ENCODE measurements around the gene PROB1.
A peak's percentile ranks its signal among the peaks of the same experiment; 100 is the strongest.
"Not testable (repeated sequence)": the region's sequence is repeated elsewhere in the genome, so short reads cannot be mapped to it uniquely, and the experiment has no call there.

The PROB1 gene

GRCh38 chr5:139393497-139394122 lies 1.3 kb downstream of the PROB1 start:
- DNase-seq (ENCODE audit: low read depth in 2 of 3, low spot score in 2 of 3) = no peak

GRCh38 chr5:139392678-139393496 lies 2.0 kb downstream of the PROB1 start:
- DNase-seq (ENCODE audit: low read depth in 2 of 3, low spot score in 2 of 3) = peak; percentile 76 to 79 (median 78)

GRCh38 chr5:139392324-139392677 lies 2.6 kb downstream of the PROB1 start:
- no peak for DNase-seq (ENCODE audit: low read depth in 2 of 3, low spot score in 2 of 3)

GRCh38 chr5:139391570-139392323 lies 3.2 kb downstream of the PROB1 start:
- no peak for DNase-seq (ENCODE audit: low read depth in 2 of 3, low spot score in 2 of 3)

- DNase-seq (ENCODE audit: low read depth in 2 of 3, low spot score in 2 of 3) = no peak
Observed at GRCh38 chr5:139390639-139391569, 4.0 kb downstream of the PROB1 start.

GRCh38 chr5:139389701-139390638 lies 4.9 kb downstream of the PROB1 start, which contains the start of gene MZB1:
MZB1 (minus strand) TSS chr5:139389913; CDS start chr5:139389856, 57 bp downstream.
- DNase-seq (ENCODE audit: low read depth in 2 of 3, low spot score in 2 of 3) = peak; percentile 52 to 57 (median 56)

GRCh38 chr5:139388198-139388821 lies 6.6 kb downstream of the PROB1 start:
- DNase-seq (ENCODE audit: low read depth in 2 of 3, low spot score in 2 of 3) = no peak

GRCh38 chr5:139387611-139388197 lies 7.2 kb downstream of the PROB1 start:
- DNase-seq (ENCODE audit: low read depth in 2 of 3, low spot score in 2 of 3) = no peak

GRCh38 chr5:139386956-139387355 lies 7.9 kb downstream of the PROB1 start:
- not testable (repeated sequence) for DNase-seq (ENCODE audit: low read depth in 2 of 3, low spot score in 2 of 3)

- no peak for DNase-seq (ENCODE audit: low read depth in 2 of 3, low spot score in 2 of 3)
Observed at GRCh38 chr5:139386050-139386438, 8.9 kb downstream of the PROB1 start.

- no peak for DNase-seq (ENCODE audit: low read depth in 2 of 3, low spot score in 2 of 3)
Observed at GRCh38 chr5:139385061-139386049, 9.5 kb downstream of the PROB1 start.

GRCh38 chr5:139384591-139385051 lies 10.3 kb downstream of the PROB1 start:
- no peak for DNase-seq (ENCODE audit: low read depth in 2 of 3, low spot score in 2 of 3)

GRCh38 chr5:139383993-139384590 lies 10.8 kb downstream of the PROB1 start:
- no peak for DNase-seq (ENCODE audit: low read depth in 2 of 3, low spot score in 2 of 3)

- DNase-seq (ENCODE audit: low read depth in 2 of 3, low spot score in 2 of 3) = no peak
Observed at GRCh38 chr5:139383275-139383992, 11.5 kb downstream of the PROB1 start, which contains the start of gene SLC23A1. SLC23A1 (minus strand) TSS chr5:139383297; CDS start chr5:139383253, 44 bp downstream.

GRCh38 chr5:139382807-139383206 lies 12.1 kb downstream of the PROB1 start:
- DNase-seq (ENCODE audit: low read depth in 2 of 3, low spot score in 2 of 3) = no peak
